HL-60 (cell line): ENCODE data around the gene KCNQ1.

Experiments
- DNase-seq, 2 experiments: peaks; one replicate each; pipeline ENCODE4 v3.0.0-alpha.2; 2010 to 2020; ENCODE audit warnings: low read depth in 1 of 2, low spot score in 1 of 2
- H3K27ac ChIP-seq: fragments of 250-450 bp; sonication (Bioruptor Pico); replicated peaks from 2 replicates; pipeline ENCODE4 v1.5.1; 2020; ENCODE audit warnings: mild to moderate bottlenecking, moderate library complexity
- H3K27me3 ChIP-seq: fragments of 250-450 bp; sonication (Bioruptor Pico); 2 replicates; pipeline ENCODE4 v1.5.1; 2021; ENCODE audit warnings: mild to moderate bottlenecking, moderate library complexity; ENCODE audit not compliant: insufficient read depth, poor library complexity, severe bottlenecking
- H3K4me3 ChIP-seq: replicated peaks from 2 replicates; pipeline ENCODE4 v1.5.1; 2011; ENCODE audit warnings: mild to moderate bottlenecking, control low read depth, low read length; ENCODE audit not compliant: insufficient read depth
- CTCF ChIP-seq: IDR thresholded peaks from one replicate; pipeline ENCODE4 v1.5.1; 2011; ENCODE audit warnings: low read length, control low read depth, inconsistent platforms; ENCODE audit not compliant: insufficient read depth
- GABPA ChIP-seq: IDR thresholded peaks from 2 replicates; pipeline ENCODE4 v1.6.1; 2012; ENCODE audit warnings: low read depth
- POLR2AphosphoS5 ChIP-seq: IDR thresholded peaks from 2 replicates; pipeline ENCODE4 v1.6.1; 2012; ENCODE audit warnings: low read depth
- REST ChIP-seq: IDR thresholded peaks from 2 replicates; pipeline ENCODE4 v1.6.1; 2012; ENCODE audit warnings: low read depth; ENCODE audit not compliant: insufficient replicate concordance
- SPI1 ChIP-seq: IDR thresholded peaks from 2 replicates; pipeline ENCODE4 v1.6.1; 2012; ENCODE audit warnings: low read depth, mild to moderate bottlenecking, borderline replicate concordance

KCNQ1 gene

GRCh38 chr11:2748061-2748813 is 303.4 kb downstream of the KCNQ1 start:
- no peak for DNase-seq
- Histone ChIP-seq H3K27ac (no peak overlapping the region), H3K27me3 (no peaks in the 10 kb centered on the region), H3K4me3 (no peak overlapping the region)
- TF ChIP-seq CTCF (no peak), REST (no peak), SPI1 (no peak), GABPA (no peak), POLR2AphosphoS5 (no peak)

GRCh38 chr11:2748814-2749554 is 304.2 kb downstream of the KCNQ1 start:
- no peaks in the 10 kb centered on the region for H3K27me3 ChIP-seq
- no peak overlapping the region for H3K4me3 ChIP-seq
- no peak for TF ChIP-seq GABPA
- TF ChIP-seq SPI1: no peak
- TF ChIP-seq POLR2AphosphoS5: no peak
- no peak for TF ChIP-seq REST
- no peak for DNase-seq
- no peak overlapping the region for H3K27ac ChIP-seq

- TF ChIP-seq POLR2AphosphoS5: no peak
- TF ChIP-seq CTCF: no peak
- no peak for TF ChIP-seq SPI1
- no peak for TF ChIP-seq GABPA
- TF ChIP-seq REST: no peak
- Histone ChIP-seq H3K27me3 (no peaks in the 10 kb centered on the region), H3K27ac (no peak overlapping the region)
Observed at GRCh38 chr11:2750101-2750681, 305.4 kb downstream of the KCNQ1 start.

More at GRCh38 chr11:2750101-2750681, 305.4 kb downstream of the KCNQ1 start:
- H3K4me3 ChIP-seq: no peak overlapping the region
- DNase-seq: no peak
